ENCODE measurements around the gene PLXNA4.

The PLXNA4 gene

DNA sequence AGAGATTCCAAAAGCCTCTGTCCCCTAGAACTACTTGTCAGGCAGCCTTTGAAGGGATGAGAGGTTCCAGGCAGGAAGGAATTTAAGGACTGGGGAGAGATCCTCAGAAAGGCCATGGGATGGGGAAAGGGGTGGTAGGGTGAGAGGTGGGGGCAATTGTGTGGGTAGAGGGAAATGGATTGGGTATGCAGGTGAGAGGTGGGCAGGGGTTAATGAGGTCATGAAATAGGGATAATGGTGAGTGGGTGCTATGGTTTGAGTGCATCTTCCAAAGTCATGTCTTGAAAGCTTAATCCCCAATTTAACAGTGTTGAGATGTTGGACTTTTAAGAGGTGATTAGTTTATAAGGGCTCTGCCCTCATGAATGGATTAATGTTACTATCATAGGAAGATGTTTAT is 383.5 kb downstream of the PLXNA4 start:
- no peak overlapping the region for H3K4me3 ChIP-seq (ENCODE audit: low read depth, low read length)

DNA sequence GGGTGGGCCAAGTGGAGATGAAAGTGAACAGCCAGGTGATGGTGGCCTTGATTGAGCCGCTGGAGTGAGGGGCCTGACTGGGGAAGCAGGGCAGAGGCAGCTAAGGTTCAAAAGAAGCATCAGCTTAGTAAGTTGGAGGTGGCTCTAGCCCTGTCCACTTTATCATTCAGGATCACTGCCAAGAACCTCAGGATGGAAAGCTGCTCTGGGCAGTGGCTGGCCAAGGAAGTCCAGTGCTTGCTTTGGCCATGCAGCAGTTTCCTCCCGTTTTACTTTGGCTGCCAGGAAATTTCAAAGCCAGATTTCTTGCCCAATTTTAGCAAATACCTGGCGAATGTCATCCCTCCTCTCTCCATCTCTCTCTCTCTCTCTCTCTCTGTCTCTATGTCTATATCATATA is 384.9 kb downstream of the PLXNA4 start:
- no peak for DNase-seq (ENCODE audit: low read depth)
- H3K4me3 ChIP-seq (ENCODE audit: low read depth, low read length), result no peak overlapping the region
- TF ChIP-seq, protein P1, sequence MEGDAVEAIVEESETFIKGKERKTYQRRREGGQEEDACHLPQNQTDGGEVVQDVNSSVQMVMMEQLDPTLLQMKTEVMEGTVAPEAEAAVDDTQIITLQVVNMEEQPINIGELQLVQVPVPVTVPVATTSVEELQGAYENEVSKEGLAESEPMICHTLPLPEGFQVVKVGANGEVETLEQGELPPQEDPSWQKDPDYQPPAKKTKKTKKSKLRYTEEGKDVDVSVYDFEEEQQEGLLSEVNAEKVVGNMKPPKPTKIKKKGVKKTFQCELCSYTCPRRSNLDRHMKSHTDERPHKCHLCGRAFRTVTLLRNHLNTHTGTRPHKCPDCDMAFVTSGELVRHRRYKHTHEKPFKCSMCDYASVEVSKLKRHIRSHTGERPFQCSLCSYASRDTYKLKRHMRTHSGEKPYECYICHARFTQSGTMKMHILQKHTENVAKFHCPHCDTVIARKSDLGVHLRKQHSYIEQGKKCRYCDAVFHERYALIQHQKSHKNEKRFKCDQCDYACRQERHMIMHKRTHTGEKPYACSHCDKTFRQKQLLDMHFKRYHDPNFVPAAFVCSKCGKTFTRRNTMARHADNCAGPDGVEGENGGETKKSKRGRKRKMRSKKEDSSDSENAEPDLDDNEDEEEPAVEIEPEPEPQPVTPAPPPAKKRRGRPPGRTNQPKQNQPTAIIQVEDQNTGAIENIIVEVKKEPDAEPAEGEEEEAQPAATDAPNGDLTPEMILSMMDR (IDR thresholded peaks at IDR 0.05; ENCODE audit: insufficient read depth, low read depth, low read length, missing control alignments), result no peak

More for the DNA sequence above, 383.5 kb downstream of the PLXNA4 start:
- TF ChIP-seq, protein P1 (IDR thresholded peaks at IDR 0.05; ENCODE audit: insufficient read depth, low read depth, low read length, missing control alignments), result no peak
- no peak for DNase-seq (ENCODE audit: low read depth)

DNA sequence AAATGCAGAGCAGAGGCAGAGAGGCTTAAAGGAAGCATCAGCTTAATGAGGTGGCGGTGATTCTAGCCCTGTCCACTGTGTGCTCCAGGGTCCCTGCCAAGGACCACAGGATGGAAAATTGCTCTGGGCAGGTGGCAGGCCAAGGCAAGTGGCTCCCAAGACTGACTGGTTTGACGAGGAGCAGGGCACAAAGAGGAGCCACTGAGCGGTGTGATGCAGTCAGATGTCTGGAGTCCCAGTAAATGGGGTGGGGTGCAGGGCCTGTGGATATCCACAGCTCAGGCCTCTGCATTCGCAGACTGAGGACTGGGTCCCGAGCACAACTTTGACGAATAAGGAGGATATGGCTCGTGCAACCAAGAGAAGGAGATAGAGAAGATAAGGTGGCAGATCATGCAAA is 385.6 kb downstream of the PLXNA4 start:
- TF ChIP-seq, protein P1 (IDR thresholded peaks at IDR 0.05; ENCODE audit: insufficient read depth, low read depth, low read length, missing control alignments), result no peak
- no peak for DNase-seq (ENCODE audit: low read depth)
- no peak overlapping the region for H3K4me3 ChIP-seq (ENCODE audit: low read depth, low read length)

DNA sequence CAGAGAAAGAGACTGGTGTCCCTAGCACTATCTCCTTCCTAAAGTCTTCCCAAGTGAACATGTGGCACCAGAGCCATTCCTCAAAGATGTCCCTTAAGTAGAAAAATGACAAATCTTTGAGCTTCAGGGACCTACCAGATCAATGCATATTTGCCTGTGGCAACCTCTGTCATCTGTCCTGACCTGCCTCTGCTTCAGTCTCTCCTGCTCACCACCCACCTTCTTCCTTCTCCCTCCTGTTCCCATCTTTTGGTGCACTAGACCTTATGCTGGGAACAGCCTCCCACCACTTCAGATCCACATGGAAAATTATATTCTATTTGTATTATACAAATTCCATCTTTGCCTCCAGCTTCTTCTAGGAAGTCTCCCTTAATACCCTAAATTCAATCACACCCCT is 386.4 kb downstream of the PLXNA4 start:
- no peak overlapping the region for H3K4me3 ChIP-seq (ENCODE audit: low read depth, low read length)
- TF ChIP-seq, protein P1 (IDR thresholded peaks at IDR 0.05; ENCODE audit: insufficient read depth, low read depth, low read length, missing control alignments), result no peak
- no peak for DNase-seq (ENCODE audit: low read depth)

DNA sequence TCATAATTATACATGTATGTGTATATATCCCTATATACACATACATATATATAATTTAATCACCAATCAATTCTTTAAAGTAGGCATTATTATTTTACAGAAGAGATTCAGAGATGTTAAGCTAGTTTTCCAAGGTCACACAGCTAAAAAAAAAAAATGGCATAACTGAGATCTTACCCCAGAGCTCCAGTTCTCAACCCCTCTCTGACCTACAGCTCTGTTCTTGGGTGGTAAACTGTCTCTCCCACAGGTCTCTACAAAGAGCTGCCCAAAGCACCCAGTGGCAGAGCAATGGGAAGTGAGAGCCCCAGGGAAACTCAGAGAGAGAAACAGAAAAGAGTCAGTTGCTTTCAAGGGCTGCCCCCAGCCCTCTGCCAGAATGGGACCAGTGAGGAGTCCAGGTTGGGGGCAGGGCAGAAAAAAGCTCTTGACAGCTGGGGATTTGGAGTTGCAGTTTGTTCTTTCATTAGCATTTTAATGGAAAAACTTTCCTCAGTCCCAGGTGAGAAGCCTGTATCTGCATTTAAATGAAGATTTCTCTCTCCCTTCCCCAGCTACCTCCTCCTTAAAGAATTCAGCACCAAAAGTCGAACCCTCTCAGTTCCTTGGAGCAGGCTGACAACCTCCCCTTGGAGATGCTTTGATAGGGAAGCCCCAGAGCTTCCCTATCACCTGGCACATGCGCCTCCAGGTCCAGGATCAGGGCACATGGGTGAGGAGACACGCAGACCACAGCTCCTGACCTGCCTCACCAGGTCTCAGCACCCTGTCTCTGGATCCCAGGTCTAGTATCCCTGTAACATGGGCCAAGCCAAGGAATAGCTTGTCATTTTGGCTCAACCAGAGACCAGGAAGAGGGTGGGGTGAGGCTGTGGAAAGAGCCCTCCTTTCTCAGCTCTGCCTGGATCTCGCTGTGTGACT is 388.1 kb downstream of the PLXNA4 start:
- TF ChIP-seq, protein P1 (IDR thresholded peaks at IDR 0.05; ENCODE audit: insufficient read depth, low read depth, low read length, missing control alignments), result no peak
- no peak overlapping the region for H3K4me3 ChIP-seq (ENCODE audit: low read depth, low read length)
- DNase-seq (ENCODE audit: low read depth), result no peak

DNA sequence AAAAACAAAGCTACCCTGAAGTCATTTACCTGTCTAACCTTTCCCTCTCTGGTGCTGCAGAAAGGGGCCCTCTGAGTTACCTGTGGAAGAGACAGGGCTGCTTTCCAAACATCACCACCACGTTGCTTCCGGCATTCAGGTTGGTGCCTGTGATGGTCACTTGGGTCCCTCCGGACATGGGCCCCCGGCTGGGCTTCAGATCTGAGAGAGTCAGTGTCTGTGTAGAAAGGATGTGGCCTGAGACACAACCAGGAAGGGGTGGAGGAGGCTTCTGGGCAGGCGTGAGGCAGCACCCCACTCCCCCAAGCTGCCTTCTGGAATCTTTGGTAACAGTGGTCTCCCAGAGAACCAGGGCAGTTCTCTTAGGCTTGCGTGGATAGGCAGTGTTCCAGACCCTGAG is 388.9 kb downstream of the PLXNA4 start:
- H3K4me3 ChIP-seq (ENCODE audit: low read depth, low read length), result no peak overlapping the region
- DNase-seq (ENCODE audit: low read depth), result no peak
- TF ChIP-seq, protein P1 (IDR thresholded peaks at IDR 0.05; ENCODE audit: insufficient read depth, low read depth, low read length, missing control alignments), result no peak

Data from GM12865 (cell line).